PC-3 (cell line): ENCODE results near the gene ZNF324. TPM values are rescaled to one million over a fixed set of nuclear protein-coding genes. Genes with fewer than 3 reads are reported as not detected.

Experiments
- ATAC-seq: fragments of 200-7000 bp; cut with Tn5 transposase; 2 replicates; pipeline ENCODE4 v1.9.1; 2020; ENCODE audit warnings: mild to moderate bottlenecking, moderate library complexity
- BruUV-seq: library from RNA; stranded (reverse); fragments of 400-500 nt; replicated peaks from 2 replicates; lab custom pipeline; 2021; lab: Mats Ljungman, UMichigan
- CTCF ChIA-PET: fragments of 300-600 bp; sonication (Branson Sonifier 250); formaldehyde crosslinking; loops from one replicate; lab custom pipeline; 2022; ENCODE audit warnings: antibody characterized with exemption; lab: Charles Lee
- POLR2A ChIA-PET: fragments of 300-600 bp; sonication (Branson Sonifier 250); formaldehyde crosslinking; loops from one replicate; lab custom pipeline; 2022; ENCODE audit warnings: antibody characterized with exemption; ENCODE audit not compliant: unreplicated experiment; lab: Charles Lee
- DNase-seq: peaks from one replicate; pipeline ENCODE4 v3.0.0-alpha.2; 2015
- H2AFZ ChIP-seq: fragments of 300-600 bp; sonication (generic); 2 replicates; pipeline ENCODE4 v1.6.0; 2016; ENCODE audit warnings: antibody characterized with exemption, low read length
- H3F3A ChIP-seq: fragments of 300-600 bp; sonication (generic); one replicate; pipeline ENCODE4 v1.6.0; 2017; ENCODE audit warnings: antibody characterized with exemption, low read length, control low read depth, mild to moderate bottlenecking; ENCODE audit not compliant: unreplicated experiment
- H3K27ac ChIP-seq: fragments of 300-600 bp; sonication (generic); 2 replicates; pipeline ENCODE4 v1.5.1; 2016; ENCODE audit warnings: mild to moderate bottlenecking, low read length
- H3K27me3 ChIP-seq: fragments of 300-600 bp; sonication (generic); 2 replicates; pipeline ENCODE4 v1.6.1; 2016; ENCODE audit warnings: low read length, mixed read lengths
- H3K36me3 ChIP-seq: fragments of 300-600 bp; sonication (generic); 2 replicates; pipeline ENCODE4 v1.6.1; 2016; ENCODE audit warnings: low read depth, mixed run types, low read length, mixed read lengths
- H3K4me1 ChIP-seq: fragments of 300-600 bp; sonication (generic); 2 replicates; pipeline ENCODE4 v1.5.1; 2016; ENCODE audit warnings: low read length; ENCODE audit not compliant: insufficient read depth
- H3K4me2 ChIP-seq: fragments of 300-600 bp; sonication (generic); 2 replicates; pipeline ENCODE4 v1.6.0; 2016; ENCODE audit warnings: low read length
- H3K4me3 ChIP-seq: fragments of 300-600 bp; sonication (generic); 2 replicates; pipeline ENCODE4 v1.5.1; 2016; ENCODE audit warnings: mild to moderate bottlenecking, low read length, mixed read lengths
- H3K79me2 ChIP-seq: fragments of 300-600 bp; sonication (generic); 2 replicates; pipeline ENCODE4 v1.6.1; 2017; ENCODE audit warnings: low read length, mixed read lengths
- H3K9ac ChIP-seq: fragments of 300-600 bp; sonication (generic); 2 replicates; pipeline ENCODE4 v1.6.0; 2016; ENCODE audit warnings: mild to moderate bottlenecking, low read length
- H3K9me2 ChIP-seq: fragments of 300-600 bp; sonication (generic); replicated peaks from 2 replicates; pipeline ENCODE4 v1.6.1; 2016; ENCODE audit warnings: mixed run types, low read length, mixed read lengths
- H3K9me3 ChIP-seq: fragments of 300-600 bp; sonication (generic); 2 replicates; pipeline ENCODE4 v1.6.1; 2016; ENCODE audit warnings: low read length, mixed read lengths
- H4K20me1 ChIP-seq: fragments of 300-600 bp; sonication (generic); 2 replicates; pipeline ENCODE4 v1.6.1; 2016; ENCODE audit warnings: low read length, mixed read lengths
- CTCF ChIP-seq: fragments of 300-600 bp; sonication (generic); conservative IDR thresholded peaks from 2 replicates; pipeline ENCODE4 v1.5.1; 2017; ENCODE audit warnings: antibody characterized with exemption, low read depth, mild to moderate bottlenecking, low read length
- EZH2 ChIP-seq: fragments of 300-600 bp; sonication (generic); IDR thresholded peaks from one replicate; pipeline ENCODE4 v1.6.1; 2017; ENCODE audit warnings: antibody characterized with exemption, mild to moderate bottlenecking, low read length; ENCODE audit not compliant: unreplicated experiment
- EZH2phosphoT487 ChIP-seq: fragments of 300-600 bp; sonication (generic); IDR thresholded peaks from 2 replicates; pipeline ENCODE4 v1.6.1; 2018; ENCODE audit warnings: mild to moderate bottlenecking, antibody characterized with exemption, low read length, borderline replicate concordance
- intact Hi-C: fragments of 100-400 bp; cut with micrococcal nuclease; formaldehyde crosslinking; loops from 2 replicates; pipeline ENCODE4 v1.9.0; 2023
- total RNA-seq: library from RNA; depleted of rRNA; stranded (reverse); fragments of >200 nt; gene quantifications from 2 replicates; pipeline ENCODE4 v1.2.3, GENCODE V29; 2014

ZNF324 gene
- total RNA-seq, 1 experiment from 2014 or later: 15.9 TPM

GRCh38 chr19:58479736-58480480 is 13.0 kb downstream of the ZNF324 start:
- no peak for DNase-seq
- Histone ChIP-seq H3K4me2 (no peak overlapping the region), H3K9ac (no peak overlapping the region), H3K27ac (no peak overlapping the region), H3K4me1 (peaks cover 14% of the 10 kb centered on the region), H3K36me3 (peaks cover 4% of the 10 kb centered on the region; the same call in 1 of the 2 replicates), H3K79me2 (no peaks in the 10 kb centered on the region), H3K9me2 (no peaks in the 10 kb centered on the region), H3F3A (no peaks in the 10 kb centered on the region), H3K27me3 (no peaks in the 10 kb centered on the region), H3K4me3 (no peak overlapping the region), H2AFZ (no peak overlapping the region), H4K20me1 (no peaks in the 10 kb centered on the region), H3K9me3 (no peaks in the 10 kb centered on the region)
- no peak for ATAC-seq
- TF ChIP-seq CTCF (no peak), EZH2 (no peak), EZH2phosphoT487 (no peak)
- no TSS peak for BruUV-seq
- intact Hi-C loops: no loop called here
- ChIA-PET POLR2A (no interaction called here), CTCF (no interaction called here)

GRCh38 chr19:58480481-58480830 is 13.6 kb downstream of the ZNF324 start:
- TF ChIP-seq CTCF (no peak), EZH2phosphoT487 (no peak), EZH2 (no peak)

GRCh38 chr19:58480831-58481230 is 14.0 kb downstream of the ZNF324 start:
- no peaks in the 10 kb centered on the region for H3F3A ChIP-seq
- TF ChIP-seq EZH2phosphoT487 (no peak), CTCF (no peak), EZH2 (no peak)
- H3K4me2 ChIP-seq: no peak overlapping the region
- ATAC-seq (no peak), DNase-seq (no peak)
- H3K4me1 ChIP-seq: peaks cover 8% of the 10 kb centered on the region
- H3K36me3 ChIP-seq: peaks cover 4% of the 10 kb centered on the region; the same call in 1 of the 2 replicates
- ChIA-PET CTCF (no interaction called here), POLR2A (no interaction called here)
- no peak overlapping the region for H3K4me3 ChIP-seq
- no TSS peak for BruUV-seq
- no peaks in the 10 kb centered on the region for H3K27me3 ChIP-seq
- H3K79me2 ChIP-seq: no peaks in the 10 kb centered on the region
- intact Hi-C loops: no loop called here
- H3K27ac ChIP-seq: no peak overlapping the region
- H3K9ac ChIP-seq: no peak overlapping the region
- no peak overlapping the region for H2AFZ ChIP-seq
- no peaks in the 10 kb centered on the region for H3K9me3 ChIP-seq
- H3K9me2 ChIP-seq: no peaks in the 10 kb centered on the region
- H4K20me1 ChIP-seq: no peaks in the 10 kb centered on the region

More at GRCh38 chr19:58480481-58480830, 13.6 kb downstream of the ZNF324 start:
- no peak overlapping the region for H3K9ac ChIP-seq
- no peaks in the 10 kb centered on the region for H3K79me2 ChIP-seq
- DNase-seq (no peak), ATAC-seq (no peak)
- H3K4me3 ChIP-seq: no peak overlapping the region
- CTCF ChIA-PET: no interaction called here
- H3K36me3 ChIP-seq: peaks cover 4% of the 10 kb centered on the region; the same call in 1 of the 2 replicates
- POLR2A ChIA-PET: no interaction called here
- no peaks in the 10 kb centered on the region for H3K27me3 ChIP-seq
- no peak overlapping the region for H2AFZ ChIP-seq
- no peak overlapping the region for H3K27ac ChIP-seq
- H3K9me3 ChIP-seq: no peaks in the 10 kb centered on the region
- H4K20me1 ChIP-seq: no peaks in the 10 kb centered on the region
- intact Hi-C loops: no loop called here
- no TSS peak for BruUV-seq
- H3K4me2 ChIP-seq: no peak overlapping the region
- H3K4me1 ChIP-seq: peaks cover 9% of the 10 kb centered on the region
- no peaks in the 10 kb centered on the region for H3K9me2 ChIP-seq
- H3F3A ChIP-seq: no peaks in the 10 kb centered on the region
